ENCODE measurements around the gene NHERF2.

The NHERF2 gene

DNA sequence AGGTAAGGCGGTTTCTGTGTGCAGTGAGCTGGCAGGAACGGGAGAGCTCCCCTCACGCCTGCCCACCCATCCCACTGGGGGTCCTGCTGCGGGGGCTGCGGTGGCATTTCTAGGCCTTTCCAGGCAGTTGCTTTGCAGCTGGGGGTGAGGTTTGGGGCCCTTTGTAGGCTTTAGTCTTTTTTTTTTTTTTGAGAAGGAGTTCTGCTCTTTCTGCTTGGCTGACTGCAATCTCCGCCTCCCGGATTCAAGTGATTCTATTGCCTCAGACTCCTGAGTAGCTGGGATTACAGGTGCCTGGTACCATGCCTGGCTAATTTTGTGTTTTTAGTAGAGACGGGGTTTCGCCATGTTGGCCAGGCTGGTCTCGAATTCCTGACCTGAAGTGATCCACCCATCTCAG lies 32.2 kb downstream of the NHERF2 start:
- FAIRE-seq (no peak), DNase-seq (ENCODE audit: insufficient read length, low spot score) (no peak)
- TF ChIP-seq, protein P1, sequence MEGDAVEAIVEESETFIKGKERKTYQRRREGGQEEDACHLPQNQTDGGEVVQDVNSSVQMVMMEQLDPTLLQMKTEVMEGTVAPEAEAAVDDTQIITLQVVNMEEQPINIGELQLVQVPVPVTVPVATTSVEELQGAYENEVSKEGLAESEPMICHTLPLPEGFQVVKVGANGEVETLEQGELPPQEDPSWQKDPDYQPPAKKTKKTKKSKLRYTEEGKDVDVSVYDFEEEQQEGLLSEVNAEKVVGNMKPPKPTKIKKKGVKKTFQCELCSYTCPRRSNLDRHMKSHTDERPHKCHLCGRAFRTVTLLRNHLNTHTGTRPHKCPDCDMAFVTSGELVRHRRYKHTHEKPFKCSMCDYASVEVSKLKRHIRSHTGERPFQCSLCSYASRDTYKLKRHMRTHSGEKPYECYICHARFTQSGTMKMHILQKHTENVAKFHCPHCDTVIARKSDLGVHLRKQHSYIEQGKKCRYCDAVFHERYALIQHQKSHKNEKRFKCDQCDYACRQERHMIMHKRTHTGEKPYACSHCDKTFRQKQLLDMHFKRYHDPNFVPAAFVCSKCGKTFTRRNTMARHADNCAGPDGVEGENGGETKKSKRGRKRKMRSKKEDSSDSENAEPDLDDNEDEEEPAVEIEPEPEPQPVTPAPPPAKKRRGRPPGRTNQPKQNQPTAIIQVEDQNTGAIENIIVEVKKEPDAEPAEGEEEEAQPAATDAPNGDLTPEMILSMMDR (IDR thresholded peaks at IDR 0.05; ENCODE audit: insufficient read depth, missing control alignments): no peak

DNA sequence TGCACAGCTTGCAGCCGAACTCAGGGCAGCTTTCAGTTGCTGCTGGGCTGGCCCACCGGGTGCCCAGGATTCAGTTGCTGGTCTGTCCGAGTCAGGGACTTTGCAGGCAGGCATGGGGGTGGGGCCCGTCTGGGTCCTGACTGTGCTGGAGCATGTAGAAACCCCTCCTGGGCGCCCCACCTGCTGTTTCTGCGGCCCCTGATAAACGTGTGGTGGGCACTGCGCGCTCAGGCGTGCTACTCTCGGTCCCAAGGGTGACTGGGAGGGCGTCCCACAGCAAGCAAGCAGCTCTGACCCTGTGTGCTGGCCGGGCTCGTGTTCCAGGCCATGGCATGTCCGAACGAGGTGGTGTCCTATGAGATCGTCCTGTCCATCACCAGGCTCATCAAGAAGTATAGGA lies 33.6 kb downstream of the NHERF2 start:
- TF ChIP-seq, protein P1 (IDR thresholded peaks at IDR 0.05; ENCODE audit: insufficient read depth, missing control alignments): no peak

DNA sequence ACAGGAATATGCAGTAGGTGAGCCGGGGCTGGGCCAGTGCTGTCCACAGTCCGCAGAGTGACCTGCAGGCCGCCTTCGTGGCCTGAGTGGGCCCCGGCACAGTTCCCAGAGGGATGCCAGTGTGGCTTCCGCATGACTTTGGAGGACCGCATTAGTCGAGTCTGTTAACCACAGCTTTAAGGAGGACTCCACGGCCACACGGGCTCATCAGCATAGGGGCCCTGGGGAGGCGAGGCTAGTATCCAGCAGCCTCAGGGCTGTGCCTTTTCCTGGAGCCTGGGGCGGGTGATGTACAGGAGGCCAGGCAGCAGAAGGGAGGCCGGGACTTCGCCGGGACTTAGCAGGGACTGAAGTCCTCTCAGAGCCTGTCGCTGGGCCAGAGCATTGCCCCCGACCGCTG lies 34.3 kb downstream of the NHERF2 start:
- TF ChIP-seq, protein P1 (IDR thresholded peaks at IDR 0.05; ENCODE audit: insufficient read depth, missing control alignments): no peak
- DNase-seq (ENCODE audit: insufficient read length, low spot score) (no peak), FAIRE-seq (no peak)

More for the DNA sequence above, 33.6 kb downstream of the NHERF2 start:
- FAIRE-seq (no peak), DNase-seq (ENCODE audit: insufficient read length, low spot score) (no peak)

DNA sequence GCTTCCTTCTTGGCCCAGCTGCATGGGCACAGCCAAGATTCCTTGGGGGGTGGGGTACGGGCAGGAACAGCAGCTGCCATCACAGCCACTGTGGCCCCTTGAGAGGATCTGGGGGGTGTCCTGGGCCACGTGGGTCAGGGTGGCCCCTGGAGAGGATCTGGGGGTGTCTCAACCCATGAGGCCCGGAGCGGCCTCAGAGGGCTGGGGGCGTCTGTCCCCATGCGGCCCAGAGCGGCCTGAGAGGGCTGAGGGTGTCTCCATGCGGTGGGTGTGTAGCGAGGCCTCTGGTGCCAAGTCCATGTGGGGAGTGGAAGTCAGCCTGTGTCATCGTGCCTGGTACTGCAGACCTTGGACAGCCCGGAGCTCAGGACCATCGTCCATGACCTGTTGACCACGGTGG lies 34.8 kb downstream of the NHERF2 start:
- TF ChIP-seq, protein P1 (IDR thresholded peaks at IDR 0.05; ENCODE audit: insufficient read depth, missing control alignments): no peak
- FAIRE-seq (no peak), DNase-seq (ENCODE audit: insufficient read length, low spot score) (no peak)

DNA sequence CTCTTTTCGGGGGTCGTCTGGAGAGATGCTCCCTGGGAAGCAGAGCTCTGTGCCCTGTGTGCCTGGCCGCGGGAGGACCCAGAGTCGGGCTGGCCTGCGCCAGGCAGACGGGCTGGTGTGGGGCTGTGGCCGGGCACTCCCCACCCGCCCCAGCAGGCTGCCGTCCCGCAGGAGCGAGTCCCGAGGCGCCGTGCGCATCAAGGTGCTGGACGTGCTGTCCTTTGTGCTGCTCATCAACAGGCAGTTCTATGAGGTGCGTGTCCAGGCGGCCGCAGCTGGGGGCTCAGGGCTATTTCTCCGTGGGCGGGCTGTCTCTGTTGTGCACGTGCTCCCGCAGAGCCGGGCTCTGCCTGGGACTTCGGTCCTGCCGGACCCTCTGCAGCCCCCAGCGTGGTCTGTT lies 36.1 kb downstream of the NHERF2 start:
- no peak for FAIRE-seq
- TF ChIP-seq, protein P1 (IDR thresholded peaks at IDR 0.05; ENCODE audit: insufficient read depth, missing control alignments): no peak
- no peak for DNase-seq (ENCODE audit: insufficient read length, low spot score)

DNA sequence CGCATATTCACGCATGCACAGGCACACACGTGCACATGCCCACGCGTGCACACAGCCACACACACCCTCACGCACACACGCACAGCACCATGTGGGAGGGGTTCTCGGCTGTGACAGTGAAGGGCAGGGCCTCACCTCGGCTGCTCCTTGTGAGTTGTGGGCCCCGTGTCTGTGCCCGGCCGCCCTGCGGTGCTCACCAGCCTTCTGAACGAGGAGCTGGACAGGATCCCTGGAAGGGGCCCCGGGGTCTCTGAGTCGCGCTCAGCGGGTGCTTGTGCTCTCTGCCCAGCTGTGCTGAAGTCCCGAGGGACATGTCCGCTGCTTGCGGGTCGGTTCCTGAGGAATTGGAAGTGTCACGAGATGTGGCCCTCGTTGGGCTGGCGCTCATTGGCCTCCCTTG lies 37.2 kb downstream of the NHERF2 start:
- no peak for FAIRE-seq
- TF ChIP-seq, protein P1 (IDR thresholded peaks at IDR 0.05; ENCODE audit: insufficient read depth, missing control alignments): no peak
- no peak for DNase-seq (ENCODE audit: insufficient read length, low spot score)

DNA sequence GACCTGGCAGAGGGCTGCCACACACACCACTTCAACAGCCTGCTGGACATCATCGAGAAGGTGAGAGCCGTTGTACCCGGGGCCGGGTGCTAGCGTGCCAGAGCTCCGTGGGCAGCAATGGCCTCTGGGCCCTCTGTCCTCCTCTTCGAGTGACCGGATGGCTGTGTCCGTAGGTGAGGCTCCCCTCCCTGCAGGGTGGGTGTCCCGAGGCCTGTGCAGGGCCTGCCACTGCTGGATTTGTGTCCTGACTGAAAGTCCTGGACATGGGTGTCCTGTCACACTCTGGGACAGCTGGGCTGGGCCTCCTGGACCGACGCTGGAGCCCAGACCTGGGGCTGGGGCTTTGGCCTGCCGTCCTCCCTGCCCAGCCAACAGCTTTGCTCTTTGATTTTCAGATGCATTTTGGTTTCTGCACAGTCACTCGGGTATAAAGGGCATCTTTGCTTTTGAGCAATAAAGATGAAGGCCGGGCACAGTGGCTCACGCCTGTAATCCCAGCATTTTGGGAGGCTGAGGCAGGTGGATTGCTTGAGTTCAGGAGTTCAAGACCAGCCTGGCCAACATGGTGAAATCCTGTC lies 37.8 kb downstream of the NHERF2 start:
- no peak for DNase-seq (ENCODE audit: insufficient read length, low spot score)
- TF ChIP-seq, protein P1 (IDR thresholded peaks at IDR 0.05; ENCODE audit: insufficient read depth, missing control alignments): no peak
- FAIRE-seq: no peak

All from D721Med (cell line).